ENCODE data around the gene BIVM. TPM values are rescaled to one million over a fixed set of nuclear protein-coding genes. Genes with fewer than 3 reads are reported as not detected.

Gene BIVM
- total RNA-seq, 1 experiment from 2014 or later, result 14.9 TPM

DNA sequence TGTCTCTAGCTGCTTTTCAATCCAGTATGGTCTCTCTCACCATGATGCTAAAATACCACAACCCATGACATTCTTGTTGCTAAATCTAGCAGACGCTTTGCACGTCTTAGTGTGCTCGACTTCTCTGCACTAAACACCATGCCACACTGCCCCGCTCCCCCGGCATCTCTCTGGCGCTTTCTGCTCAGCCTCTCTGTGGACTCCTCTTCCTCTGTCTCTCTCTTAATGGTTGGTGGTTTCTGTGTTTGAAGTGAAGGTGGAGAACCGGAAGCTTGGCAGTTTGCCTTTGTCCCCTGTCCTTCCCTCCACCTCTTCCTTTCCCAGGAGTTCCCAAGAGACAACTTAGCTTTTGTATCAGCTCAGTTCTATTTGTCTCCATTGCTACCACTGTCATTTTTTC is 55.8 kb downstream of the BIVM start:
- no peaks in the 10 kb centered on the region for H3K9me3 ChIP-seq
- intact Hi-C loops (cut with micrococcal nuclease; ENCODE audit: unreplicated experiment), result no loop called here
- ChIA-PET CTCF (no interaction called here), POLR2A (no interaction called here)
- no peaks in the 10 kb centered on the region for H3K27me3 ChIP-seq (replicated peaks; ENCODE audit: control insufficient read depth, insufficient read depth, low read length)
- Mint-ChIP-seq H3K9me3 (ENCODE audit: unreplicated experiment) (no peaks in the 10 kb centered on the region), H3K27ac (ENCODE audit: unreplicated experiment) (no peak overlapping the region), H3K27me3 (ENCODE audit: insufficient read depth, unreplicated experiment) (no peaks in the 10 kb centered on the region), H3K4me1 (ENCODE audit: low read depth, unreplicated experiment) (no peaks in the 10 kb centered on the region), H3K36me3 (ENCODE audit: insufficient read depth, unreplicated experiment) (peaks cover 6% of the 10 kb centered on the region), H3K4me3 (ENCODE audit: unreplicated experiment) (no peak overlapping the region)
- H3K4me1 ChIP-seq, result no peaks in the 10 kb centered on the region
- DNase-seq, result no peak
- TF ChIP-seq, protein P1, sequence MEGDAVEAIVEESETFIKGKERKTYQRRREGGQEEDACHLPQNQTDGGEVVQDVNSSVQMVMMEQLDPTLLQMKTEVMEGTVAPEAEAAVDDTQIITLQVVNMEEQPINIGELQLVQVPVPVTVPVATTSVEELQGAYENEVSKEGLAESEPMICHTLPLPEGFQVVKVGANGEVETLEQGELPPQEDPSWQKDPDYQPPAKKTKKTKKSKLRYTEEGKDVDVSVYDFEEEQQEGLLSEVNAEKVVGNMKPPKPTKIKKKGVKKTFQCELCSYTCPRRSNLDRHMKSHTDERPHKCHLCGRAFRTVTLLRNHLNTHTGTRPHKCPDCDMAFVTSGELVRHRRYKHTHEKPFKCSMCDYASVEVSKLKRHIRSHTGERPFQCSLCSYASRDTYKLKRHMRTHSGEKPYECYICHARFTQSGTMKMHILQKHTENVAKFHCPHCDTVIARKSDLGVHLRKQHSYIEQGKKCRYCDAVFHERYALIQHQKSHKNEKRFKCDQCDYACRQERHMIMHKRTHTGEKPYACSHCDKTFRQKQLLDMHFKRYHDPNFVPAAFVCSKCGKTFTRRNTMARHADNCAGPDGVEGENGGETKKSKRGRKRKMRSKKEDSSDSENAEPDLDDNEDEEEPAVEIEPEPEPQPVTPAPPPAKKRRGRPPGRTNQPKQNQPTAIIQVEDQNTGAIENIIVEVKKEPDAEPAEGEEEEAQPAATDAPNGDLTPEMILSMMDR (IDR thresholded peaks at IDR 0.05; ENCODE audit: insufficient read depth in 1 of 2, low read depth in 1 of 2, low read length in 1 of 2, severe bottlenecking in 1 of 2, unreplicated experiment in 1 of 2), result no peak
- BruUV-seq (replicated peaks), result no TSS peak
- no peak overlapping the region for H3K4me3 ChIP-seq (ENCODE audit: low read depth, low read length)
- peaks cover 2% of the 10 kb centered on the region for H3K36me3 ChIP-seq (ENCODE audit: control insufficient read depth, insufficient read depth, low read length)

DNA sequence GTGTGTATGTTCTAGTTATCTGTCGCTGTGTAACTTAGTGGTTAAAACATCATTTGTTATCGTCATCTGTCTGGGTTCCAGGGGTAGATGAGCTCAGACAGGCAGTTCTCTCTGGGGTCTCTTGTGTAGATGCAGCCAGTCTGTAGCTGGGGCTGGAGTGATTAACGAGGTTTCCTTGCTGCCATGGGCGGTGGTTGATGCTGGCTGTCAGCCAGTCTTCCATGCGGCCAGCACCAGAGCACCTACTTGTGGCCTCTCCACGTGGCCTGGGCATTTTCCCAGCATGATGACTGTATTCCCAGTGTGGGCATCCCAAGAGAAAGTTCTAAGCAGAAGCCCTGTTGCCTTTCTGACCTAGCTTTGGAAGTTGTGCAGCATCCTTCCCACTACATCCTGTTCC is 57.6 kb downstream of the BIVM start:
- no peak for DNase-seq
- no peak overlapping the region for H3K27ac Mint-ChIP-seq (ENCODE audit: unreplicated experiment)
- ChIA-PET CTCF (no interaction called here), POLR2A (no interaction called here)
- H3K27me3 Mint-ChIP-seq (ENCODE audit: insufficient read depth, unreplicated experiment), result no peaks in the 10 kb centered on the region
- Histone ChIP-seq H3K4me3 (ENCODE audit: low read depth, low read length) (no peak overlapping the region), H3K9me3 (no peaks in the 10 kb centered on the region), H3K4me1 (no peaks in the 10 kb centered on the region), H3K36me3 (ENCODE audit: control insufficient read depth, insufficient read depth, low read length) (peaks cover 2% of the 10 kb centered on the region), H3K27me3 (replicated peaks; ENCODE audit: control insufficient read depth, insufficient read depth, low read length) (no peaks in the 10 kb centered on the region)
- no peaks in the 10 kb centered on the region for H3K4me1 Mint-ChIP-seq (ENCODE audit: low read depth, unreplicated experiment)
- intact Hi-C loops (cut with micrococcal nuclease; ENCODE audit: unreplicated experiment), result no loop called here
- no TSS peak for BruUV-seq (replicated peaks)
- H3K9me3 Mint-ChIP-seq (ENCODE audit: unreplicated experiment), result no peaks in the 10 kb centered on the region
- TF ChIP-seq, protein P1 (IDR thresholded peaks at IDR 0.05; ENCODE audit: insufficient read depth in 1 of 2, low read depth in 1 of 2, low read length in 1 of 2, severe bottlenecking in 1 of 2, unreplicated experiment in 1 of 2), result no peak
- H3K36me3 Mint-ChIP-seq (ENCODE audit: insufficient read depth, unreplicated experiment), result peaks cover 15% of the 10 kb centered on the region
- H3K4me3 Mint-ChIP-seq (ENCODE audit: unreplicated experiment), result no peak overlapping the region

DNA sequence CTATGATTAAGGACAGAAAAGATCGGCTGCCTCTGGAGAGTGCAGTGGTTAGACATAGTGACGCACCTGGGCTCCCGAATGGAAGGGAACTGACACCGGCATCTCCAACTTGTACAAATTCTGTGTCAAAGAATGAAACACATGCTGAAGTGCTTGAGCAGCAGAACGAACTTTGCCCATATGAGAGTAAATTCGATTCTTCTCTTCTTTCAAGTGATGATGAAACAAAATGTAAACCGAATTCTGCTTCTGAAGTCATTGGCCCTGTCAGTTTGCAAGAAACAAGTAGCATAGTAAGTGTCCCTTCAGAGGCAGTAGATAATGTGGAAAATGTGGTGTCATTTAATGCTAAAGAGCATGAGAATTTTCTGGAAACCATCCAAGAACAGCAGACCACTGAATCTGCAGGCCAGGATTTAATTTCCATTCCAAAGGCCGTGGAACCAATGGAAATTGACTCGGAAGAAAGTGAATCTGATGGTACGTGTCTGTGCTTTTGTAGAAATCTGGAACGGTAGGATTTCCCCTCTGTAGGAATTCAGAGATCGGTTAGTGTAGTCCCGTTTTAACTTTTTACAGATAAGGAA is 63.8 kb downstream of the BIVM start:
- no peak for DNase-seq
- TF ChIP-seq, protein P1 (IDR thresholded peaks at IDR 0.05; ENCODE audit: insufficient read depth in 1 of 2, low read depth in 1 of 2, low read length in 1 of 2, severe bottlenecking in 1 of 2, unreplicated experiment in 1 of 2), result no peak
- H3K27me3 ChIP-seq (replicated peaks; ENCODE audit: control insufficient read depth, insufficient read depth, low read length), result no peaks in the 10 kb centered on the region; the same call in 1 of the 2 replicates
- ChIA-PET CTCF (no interaction called here), POLR2A (no interaction called here)
- no peak overlapping the region for H3K27ac Mint-ChIP-seq (ENCODE audit: unreplicated experiment)
- H3K27me3 Mint-ChIP-seq (ENCODE audit: insufficient read depth, unreplicated experiment), result no peaks in the 10 kb centered on the region
- no peak overlapping the region for H3K4me3 Mint-ChIP-seq (ENCODE audit: unreplicated experiment)
- no peaks in the 10 kb centered on the region for H3K9me3 ChIP-seq
- H3K4me3 ChIP-seq (ENCODE audit: low read depth, low read length), result no peak overlapping the region
- TSS peak; percentile 56 for BruUV-seq (replicated peaks)
- peaks cover 5% of the 10 kb centered on the region for H3K36me3 ChIP-seq (ENCODE audit: control insufficient read depth, insufficient read depth, low read length)
- no peaks in the 10 kb centered on the region for H3K9me3 Mint-ChIP-seq (ENCODE audit: unreplicated experiment)
- H3K4me1 Mint-ChIP-seq (ENCODE audit: low read depth, unreplicated experiment), result no peaks in the 10 kb centered on the region
- H3K36me3 Mint-ChIP-seq (ENCODE audit: insufficient read depth, unreplicated experiment), result peaks cover 37% of the 10 kb centered on the region
- intact Hi-C loops (cut with micrococcal nuclease; ENCODE audit: unreplicated experiment), result no loop called here
- H3K4me1 ChIP-seq, result no peaks in the 10 kb centered on the region
